HCT116 (cell line): Measurements from ENCODE around the gene CEMIP2. TPM values are rescaled to one million over a fixed set of nuclear protein-coding genes. Genes with fewer than 3 reads are reported as not detected.

Experiments used
- ATAC-seq: fragments of 200-7000 bp; cut with Tn5 transposase; 2 replicates; pipeline ENCODE4 v1.9.1; 2020; ENCODE audit warnings: mild to moderate bottlenecking, moderate library complexity
- BruUV-seq: library from RNA; stranded (reverse); fragments of 400-500 nt; replicated peaks from 2 replicates; lab custom pipeline; 2021; lab: Mats Ljungman, UMichigan
- CTCF ChIA-PET: fragments of 300-600 bp; sonication (Branson Sonifier 250); formaldehyde crosslinking; loops from one replicate; lab custom pipeline; 2021; ENCODE audit warnings: antibody characterized with exemption; lab: Charles Lee
- POLR2A ChIA-PET: fragments of 300-600, 350-600 bp; sonication (Branson Sonifier 250); formaldehyde crosslinking; loops from one replicate; lab custom pipeline; 2021; ENCODE audit warnings: antibody characterized with exemption; lab: Charles Lee
- RAD21 ChIA-PET, 2 experiments: fragments of 300-600 bp; sonication (Branson Sonifier 250); formaldehyde crosslinking; loops; one replicate each; lab custom pipeline; 2023; ENCODE audit warnings: low total read pairs in 2 of 2; ENCODE audit not compliant: uncharacterized antibody in 2 of 2, unreplicated experiment in 2 of 2, low non-redundant PET in 1 of 2; lab: Charles Lee
- DNase-seq: peaks from one replicate; pipeline ENCODE4 v3.0.0-alpha.2; 2010; ENCODE audit warnings: low read depth, low spot score
- H2AFZ ChIP-seq: fragments of 200-600 bp; shearing (Covaris generic), sonication (generic); 2 replicates; pipeline ENCODE4 v1.6.1; 2017; ENCODE audit warnings: low read depth, mixed run types, mixed read lengths, antibody characterized with exemption, low read length; ENCODE audit not compliant: poor library complexity, severe bottlenecking
- H3K27ac ChIP-seq: 2 replicates; pipeline ENCODE4 v1.5.1; 2012; ENCODE audit warnings: low read depth, low read length
- H3K27me3 ChIP-seq: fragments of 200-600 bp; sonication (generic); 2 replicates; pipeline ENCODE4 v1.6.1; 2016; ENCODE audit warnings: mixed run types, low read length, mixed read lengths; ENCODE audit not compliant: insufficient read depth
- H3K36me3 ChIP-seq, 2 experiments: fragments of 200-500 bp in 1 of 2; fragments of 200-600 bp in 1 of 2; sonication (Bioruptor generic) in 1 of 2; sonication (generic) in 1 of 2; 2 replicates each; pipeline versions ENCODE4 v1.5.1 to v1.6.1; 2014 to 2016; ENCODE audit warnings: low read length in 2 of 2, inconsistent platforms in 1 of 2, mixed read lengths in 1 of 2, mixed run types in 1 of 2; ENCODE audit not compliant: insufficient read depth in 2 of 2, control insufficient read depth in 1 of 2
- H3K4me1 ChIP-seq, 2 experiments: fragments of 200-600 bp in 1 of 2; sonication (generic) in 1 of 2; 2 replicates each; pipeline versions ENCODE4 v1.5.1 to v1.6.1; 2012 to 2017; ENCODE audit warnings: low read length in 2 of 2, inconsistent platforms in 1 of 2, mild to moderate bottlenecking in 1 of 2, mixed read lengths in 1 of 2, mixed run types in 1 of 2, moderate library complexity in 1 of 2; ENCODE audit not compliant: insufficient read depth in 2 of 2, control insufficient read depth in 1 of 2
- H3K4me2 ChIP-seq: fragments of 200-600 bp; sonication (generic); 2 replicates; pipeline ENCODE4 v1.6.1; 2017; ENCODE audit warnings: mixed run types, low read length, mixed read lengths
- H3K4me3 ChIP-seq, 2 experiments: fragments of 200-600 bp in 1 of 2; sonication (generic) in 1 of 2; replicated peaks in 1 of 2; 2 replicates each; pipeline ENCODE4 v1.5.1; 2011 to 2016; ENCODE audit warnings: low read length in 2 of 2, control low read depth in 1 of 2, low read depth in 1 of 2, mild to moderate bottlenecking in 1 of 2, mixed read lengths in 1 of 2, mixed run types in 1 of 2
- H3K79me2 ChIP-seq: fragments of 200-600 bp; sonication (generic); 2 replicates; pipeline ENCODE4 v1.6.1; 2017; ENCODE audit warnings: mild to moderate bottlenecking, mixed run types, low read length, moderate library complexity, mixed read lengths; ENCODE audit not compliant: insufficient read depth
- H3K9ac ChIP-seq: fragments of 200-600 bp; sonication (generic); 2 replicates; pipeline ENCODE4 v1.6.1; 2016; ENCODE audit warnings: low read length, mixed read lengths
- H3K9me2 ChIP-seq: fragments of 200-600 bp; sonication (generic), shearing (Covaris generic); 2 replicates; pipeline ENCODE4 v1.6.1; 2017; ENCODE audit warnings: mixed run types, mild to moderate bottlenecking, moderate library complexity; ENCODE audit not compliant: insufficient read depth
- H3K9me3 ChIP-seq, 2 experiments: fragments of 200-500 bp in 1 of 2; fragments of 200-600 bp in 1 of 2; sonication (Bioruptor generic) in 1 of 2; sonication (generic) in 1 of 2; 2 replicates each; pipeline ENCODE4 v1.6.1; 2014 to 2017; ENCODE audit warnings: low read length in 2 of 2, mixed read lengths in 2 of 2, inconsistent platforms in 1 of 2, low read depth in 1 of 2, mild to moderate bottlenecking in 1 of 2, mixed run types in 1 of 2, moderate library complexity in 1 of 2; ENCODE audit not compliant: control insufficient read depth in 1 of 2, insufficient read depth in 1 of 2
- H4K20me1 ChIP-seq: fragments of 200-600 bp; sonication (generic), shearing (Covaris generic); 2 replicates; pipeline ENCODE4 v1.6.1; 2017; ENCODE audit warnings: mixed run types, mild to moderate bottlenecking, moderate library complexity; ENCODE audit not compliant: insufficient read depth
- ATF3 ChIP-seq: IDR thresholded peaks from 2 replicates; pipeline ENCODE4 v1.6.1; 2012
- CEBPB ChIP-seq: IDR thresholded peaks from 2 replicates; pipeline ENCODE4 v1.6.1; 2012; ENCODE audit warnings: low read depth
- EGR1 ChIP-seq: IDR thresholded peaks from 2 replicates; pipeline ENCODE4 v1.6.1; 2012; ENCODE audit warnings: low read depth
- ELF1 ChIP-seq: IDR thresholded peaks from 2 replicates; pipeline ENCODE4 v1.6.1; 2012; ENCODE audit warnings: low read depth, borderline replicate concordance
- EZH2 ChIP-seq: fragments of 200-600 bp; sonication (generic); IDR thresholded peaks from 2 replicates; pipeline ENCODE4 v1.6.1; 2017; ENCODE audit warnings: antibody characterized with exemption, mixed run types
- EZH2phosphoT487 ChIP-seq: fragments of 200-600 bp; IDR thresholded peaks from 2 replicates; pipeline ENCODE4 v1.6.1; 2018; ENCODE audit warnings: antibody characterized with exemption, borderline replicate concordance
- FOSL1 ChIP-seq: IDR thresholded peaks from 2 replicates; pipeline ENCODE4 v1.6.1; 2012; ENCODE audit warnings: low read depth
- SIN3A ChIP-seq: IDR thresholded peaks from 2 replicates; pipeline ENCODE4 v1.6.1; 2012; ENCODE audit warnings: low read depth
- SP1 ChIP-seq: IDR thresholded peaks from 2 replicates; pipeline ENCODE4 v1.6.1; 2012; ENCODE audit warnings: low read depth
- SRF ChIP-seq: IDR thresholded peaks from 2 replicates; pipeline ENCODE4 v1.6.1; 2012; ENCODE audit warnings: low read depth
- TCF7L2 ChIP-seq: IDR thresholded peaks from 2 replicates; pipeline ENCODE4 v1.7.0; 2011; ENCODE audit warnings: borderline replicate concordance, inconsistent platforms; ENCODE audit not compliant: insufficient read depth, insufficient read length; ENCODE audit errors: extremely low read depth
- ZFX ChIP-seq: fragments of 450-650 bp; IDR thresholded peaks from 2 replicates; pipeline ENCODE4 v1.6.1; 2017
- ZNF274 ChIP-seq: fragments of 200-500 bp; sonication (Bioruptor generic); IDR thresholded peaks from 2 replicates; pipeline ENCODE4 v1.6.1; 2014; ENCODE audit warnings: mild to moderate bottlenecking, low read depth, low read length, inconsistent platforms
- intact Hi-C: fragments of 100-400 bp; cut with micrococcal nuclease; formaldehyde crosslinking; loops from 2 replicates; pipeline ENCODE4 v1.10.0; 2022
- total RNA-seq: library from RNA; stranded (reverse); gene quantifications from one replicate; pipeline ENCODE4 v1.2.1, GENCODE V29; 2021; ENCODE audit not compliant: unreplicated experiment
- TF ChIP-seq, protein P1 (sequence below), 3 experiments: fragments of 200-600 bp in 1 of 3; sonication (generic) in 1 of 3; IDR thresholded peaks in 2 of 3; conservative IDR thresholded peaks in 1 of 3; 2 replicates each; pipeline ENCODE4 v1.5.1; 2012 to 2017; ENCODE audit warnings: low read depth in 2 of 3, low read length in 2 of 3, antibody characterized with exemption in 1 of 3, borderline replicate concordance in 1 of 3, control low read depth in 1 of 3, mild to moderate bottlenecking in 1 of 3, mixed read lengths in 1 of 3, mixed run types in 1 of 3, moderate library complexity in 1 of 3; ENCODE audit not compliant: insufficient read depth in 1 of 3

The CEMIP2 gene
- total RNA-seq, 1 experiment from 2014 or later = 14.3 TPM

- TF ChIP-seq, protein P1, sequence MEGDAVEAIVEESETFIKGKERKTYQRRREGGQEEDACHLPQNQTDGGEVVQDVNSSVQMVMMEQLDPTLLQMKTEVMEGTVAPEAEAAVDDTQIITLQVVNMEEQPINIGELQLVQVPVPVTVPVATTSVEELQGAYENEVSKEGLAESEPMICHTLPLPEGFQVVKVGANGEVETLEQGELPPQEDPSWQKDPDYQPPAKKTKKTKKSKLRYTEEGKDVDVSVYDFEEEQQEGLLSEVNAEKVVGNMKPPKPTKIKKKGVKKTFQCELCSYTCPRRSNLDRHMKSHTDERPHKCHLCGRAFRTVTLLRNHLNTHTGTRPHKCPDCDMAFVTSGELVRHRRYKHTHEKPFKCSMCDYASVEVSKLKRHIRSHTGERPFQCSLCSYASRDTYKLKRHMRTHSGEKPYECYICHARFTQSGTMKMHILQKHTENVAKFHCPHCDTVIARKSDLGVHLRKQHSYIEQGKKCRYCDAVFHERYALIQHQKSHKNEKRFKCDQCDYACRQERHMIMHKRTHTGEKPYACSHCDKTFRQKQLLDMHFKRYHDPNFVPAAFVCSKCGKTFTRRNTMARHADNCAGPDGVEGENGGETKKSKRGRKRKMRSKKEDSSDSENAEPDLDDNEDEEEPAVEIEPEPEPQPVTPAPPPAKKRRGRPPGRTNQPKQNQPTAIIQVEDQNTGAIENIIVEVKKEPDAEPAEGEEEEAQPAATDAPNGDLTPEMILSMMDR (IDR thresholded peaks at IDR 0.05 in 2 of 3, conservative IDR thresholded peaks at IDR 0.05 in 1 of 3; ENCODE audit: borderline replicate concordance in 1 of 3, insufficient read depth in 1 of 3, low read depth in 2 of 3, low read length in 2 of 3) = no peak
- TF ChIP-seq TCF7L2 (no peak), ELF1 (no peak), EGR1 (no peak), SP1 (no peak)
Measured at GRCh38 chr9:71656496-71656895, 111.8 kb downstream of the CEMIP2 start (continued).

DNA sequence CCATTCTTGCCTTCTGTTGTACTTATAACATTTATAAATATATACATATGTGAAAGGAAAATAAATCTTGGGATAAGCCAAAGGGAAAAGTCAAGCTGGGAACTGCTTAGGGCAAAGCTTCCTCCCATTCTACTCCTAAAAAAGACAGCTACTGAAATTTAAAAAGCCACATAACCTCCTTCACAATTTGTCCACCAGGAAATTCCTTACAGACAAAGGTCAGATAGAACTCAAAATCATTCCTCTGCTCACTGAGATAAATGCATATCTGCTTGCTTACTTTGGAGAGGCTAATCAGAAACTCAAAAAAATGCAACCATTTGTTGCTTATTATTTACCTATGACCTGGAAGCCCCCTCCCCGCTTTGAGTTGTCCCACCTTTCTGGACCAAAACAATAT is 112.5 kb downstream of the CEMIP2 start:
- no peaks in the 10 kb centered on the region for H3K36me3 ChIP-seq
- BruUV-seq = no TSS peak
- intact Hi-C loops = no loop called here
- H3K9me2 ChIP-seq = no peaks in the 10 kb centered on the region
- no peak overlapping the region for H3K4me3 ChIP-seq
- ChIA-PET RAD21 (no interaction called here), POLR2A (no interaction called here)
- no peak overlapping the region for H3K9ac ChIP-seq
- H3K27me3 ChIP-seq = no peaks in the 10 kb centered on the region
- H3K4me2 ChIP-seq = no peak overlapping the region
- H2AFZ ChIP-seq = no peak overlapping the region
- H3K9me3 ChIP-seq = no peaks in the 10 kb centered on the region
- H4K20me1 ChIP-seq = no peaks in the 10 kb centered on the region
- no peaks in the 10 kb centered on the region for H3K79me2 ChIP-seq
- no peak for TF ChIP-seq EZH2phosphoT487
- no peak for TF ChIP-seq SIN3A
- no peak for TF ChIP-seq ZNF274
- no peak for TF ChIP-seq ATF3
- no peak for TF ChIP-seq TCF7L2
- no peak for TF ChIP-seq ZFX
- no peak for TF ChIP-seq CEBPB
- TF ChIP-seq EZH2 = no peak
- TF ChIP-seq FOSL1 = no peak
- no peak for TF ChIP-seq SRF
- TF ChIP-seq, all 23 proteins: peak for 0
- CTCF ChIA-PET = no interaction called here
- no peak overlapping the region for H3K27ac ChIP-seq
- DNase-seq = no peak
- ATAC-seq = no peak
- H3K4me1 ChIP-seq = no peaks in the 10 kb centered on the region
